Measurements from ENCODE around the gene CCDC34. TPM values are rescaled to one million over a fixed set of nuclear protein-coding genes. Genes with fewer than 3 reads are reported as not detected.

CCDC34 gene
- total and polyA plus RNA-seq, 4 donors, result 1.4 to 6.4 (median 3.5) TPM

GRCh38 chr11:27310182-27310581 is 52.8 kb downstream of the CCDC34 start:
- intact Hi-C loops (cut with DNase I), result no loop called here
- Histone ChIP-seq H3K36me3 (ENCODE audit: control insufficient read depth in 1 of 2, insufficient read depth in 2 of 2, low read length in 1 of 2) (no peaks in the 10 kb centered on the region), H3K27me3 (ENCODE audit: control insufficient read depth in 1 of 2, insufficient read depth in 2 of 2, low read length in 1 of 2) (no peaks in the 10 kb centered on the region), H3K4me1 (ENCODE audit: control insufficient read depth in 1 of 2, insufficient read depth in 2 of 2, low read length in 2 of 2) (peaks cover 0 to 5% of the 10 kb centered on the region in 2 donors), H3K27ac (ENCODE audit: low read depth in 1 of 2, low read length in 2 of 2) (no peak overlapping the region), H3K9me3 (ENCODE audit: control insufficient read depth, low read length) (no peaks in the 10 kb centered on the region), H3K4me3 (ENCODE audit: low read length in 2 of 2) (no peak overlapping the region)
- ATAC-seq (ENCODE audit: low FRiP score), result no peak
- no peak for DNase-seq

- intact Hi-C loops (cut with DNase I), result loop anchor here in 1 of 2 donors (10.0 kb wide), 1 partner anchor 176 kb away; no protein-coding TSS in a partner anchor
Observed at GRCh38 chr11:27309046-27309445, 54.0 kb downstream of the CCDC34 start.

GRCh38 chr11:27307232-27307631 is 55.8 kb downstream of the CCDC34 start:
- H3K27ac ChIP-seq (ENCODE audit: low read depth in 1 of 2, low read length in 2 of 2), result no peak overlapping the region
- intact Hi-C loops (cut with DNase I), result loop anchor here in 1 of 2 donors (10.0 kb wide), 1 partner anchor 178 kb away; no protein-coding TSS in a partner anchor
- ATAC-seq (ENCODE audit: low FRiP score), result no peak
- H3K9me3 ChIP-seq (ENCODE audit: control insufficient read depth, low read length), result no peaks in the 10 kb centered on the region
- H3K36me3 ChIP-seq (ENCODE audit: control insufficient read depth in 1 of 2, insufficient read depth in 2 of 2, low read length in 1 of 2), result no peaks in the 10 kb centered on the region
- peaks cover 0 to 5% of the 10 kb centered on the region in 2 donors for H3K4me1 ChIP-seq (ENCODE audit: control insufficient read depth in 1 of 2, insufficient read depth in 2 of 2, low read length in 2 of 2)
- no peak for DNase-seq
- H3K27me3 ChIP-seq (ENCODE audit: control insufficient read depth in 1 of 2, insufficient read depth in 2 of 2, low read length in 1 of 2), result no peaks in the 10 kb centered on the region
- H3K4me3 ChIP-seq (ENCODE audit: low read length in 2 of 2), result no peak overlapping the region

More at GRCh38 chr11:27309046-27309445, 54.0 kb downstream of the CCDC34 start:
- H3K4me1 ChIP-seq (ENCODE audit: control insufficient read depth in 1 of 2, insufficient read depth in 2 of 2, low read length in 2 of 2), result peaks cover 0 to 5% of the 10 kb centered on the region in 2 donors
- no peak overlapping the region for H3K27ac ChIP-seq (ENCODE audit: low read depth in 1 of 2, low read length in 2 of 2)
- no peaks in the 10 kb centered on the region for H3K9me3 ChIP-seq (ENCODE audit: control insufficient read depth, low read length)
- ATAC-seq (ENCODE audit: low FRiP score) (no peak), DNase-seq (no peak)
- no peak overlapping the region for H3K4me3 ChIP-seq (ENCODE audit: low read length in 2 of 2)
- WGBS, 2 donors, result 4 to 10% methylated on average over 5 of the region's 5 CpGs
- H3K36me3 ChIP-seq (ENCODE audit: control insufficient read depth in 1 of 2, insufficient read depth in 2 of 2, low read length in 1 of 2), result no peaks in the 10 kb centered on the region
- no peaks in the 10 kb centered on the region for H3K27me3 ChIP-seq (ENCODE audit: control insufficient read depth in 1 of 2, insufficient read depth in 2 of 2, low read length in 1 of 2)

- H3K4me3 ChIP-seq (ENCODE audit: low read length in 2 of 2), result no peak overlapping the region
- H3K27me3 ChIP-seq (ENCODE audit: control insufficient read depth in 1 of 2, insufficient read depth in 2 of 2, low read length in 1 of 2), result no peaks in the 10 kb centered on the region
- no peaks in the 10 kb centered on the region for H3K36me3 ChIP-seq (ENCODE audit: control insufficient read depth in 1 of 2, insufficient read depth in 2 of 2, low read length in 1 of 2)
- no peak for ATAC-seq (ENCODE audit: low FRiP score)
- H3K9me3 ChIP-seq (ENCODE audit: control insufficient read depth, low read length), result no peaks in the 10 kb centered on the region
- peak in 1 of 2 donors; percentile 51 for DNase-seq
- 5 to 19% methylated on average over 3 of the region's 3 CpGs for WGBS, 2 donors
- intact Hi-C loops (cut with DNase I), result loop anchor here in 1 of 2 donors (10.0 kb wide), 1 partner anchor 179 kb away; no protein-coding TSS in a partner anchor
- H3K4me1 ChIP-seq (ENCODE audit: control insufficient read depth in 1 of 2, insufficient read depth in 2 of 2, low read length in 2 of 2), result peaks cover 0 to 2% of the 10 kb centered on the region in 2 donors
- no peak overlapping the region for H3K27ac ChIP-seq (ENCODE audit: low read depth in 1 of 2, low read length in 2 of 2)
Observed at GRCh38 chr11:27305751-27306150, 57.3 kb downstream of the CCDC34 start.

- no peak overlapping the region for H3K27ac ChIP-seq (ENCODE audit: low read depth in 1 of 2, low read length in 2 of 2)
- ATAC-seq (ENCODE audit: low FRiP score) (peak; percentile 11), DNase-seq (no peak)
- no peaks in the 10 kb centered on the region for H3K27me3 ChIP-seq (ENCODE audit: control insufficient read depth in 1 of 2, insufficient read depth in 2 of 2, low read length in 1 of 2)
- H3K4me1 ChIP-seq (ENCODE audit: control insufficient read depth in 1 of 2, insufficient read depth in 2 of 2, low read length in 2 of 2), result peaks cover 0 to 2% of the 10 kb centered on the region in 2 donors
- H3K36me3 ChIP-seq (ENCODE audit: control insufficient read depth in 1 of 2, insufficient read depth in 2 of 2, low read length in 1 of 2), result no peaks in the 10 kb centered on the region
- H3K9me3 ChIP-seq (ENCODE audit: control insufficient read depth, low read length), result no peaks in the 10 kb centered on the region
- WGBS, 2 donors, result 94 to 96% methylated on average over 8 of the region's 8 CpGs
- H3K4me3 ChIP-seq (ENCODE audit: low read length in 2 of 2), result no peak overlapping the region
- intact Hi-C loops (cut with DNase I), result loop anchor here in 1 of 2 donors (10.0 kb wide), 1 partner anchor 180 kb away; no protein-coding TSS in a partner anchor
Observed at GRCh38 chr11:27304514-27304913, 58.5 kb downstream of the CCDC34 start.

- Histone ChIP-seq H3K27me3 (ENCODE audit: control insufficient read depth in 1 of 2, insufficient read depth in 2 of 2, low read length in 1 of 2) (no peaks in the 10 kb centered on the region), H3K4me1 (ENCODE audit: control insufficient read depth in 1 of 2, insufficient read depth in 2 of 2, low read length in 2 of 2) (no peaks in the 10 kb centered on the region), H3K4me3 (ENCODE audit: low read length in 2 of 2) (no peak overlapping the region), H3K36me3 (ENCODE audit: control insufficient read depth in 1 of 2, insufficient read depth in 2 of 2, low read length in 1 of 2) (no peaks in the 10 kb centered on the region), H3K27ac (ENCODE audit: low read depth in 1 of 2, low read length in 2 of 2) (no peak overlapping the region), H3K9me3 (ENCODE audit: control insufficient read depth, low read length) (no peaks in the 10 kb centered on the region)
- no peak for ATAC-seq (ENCODE audit: low FRiP score)
- DNase-seq, result no peak
- WGBS, 2 donors, result 78 to 97% methylated on average over 5 of the region's 5 CpGs
- intact Hi-C loops (cut with DNase I), result loop anchor here in 1 of 2 donors (10.0 kb wide), 1 partner anchor 181 kb away; no protein-coding TSS in a partner anchor
Observed at GRCh38 chr11:27303903-27304302, 59.1 kb downstream of the CCDC34 start.

- no peaks in the 10 kb centered on the region for H3K4me1 ChIP-seq (ENCODE audit: control insufficient read depth in 1 of 2, insufficient read depth in 2 of 2, low read length in 2 of 2)
- intact Hi-C loops (cut with DNase I), result loop anchor here in 1 of 2 donors (10.0 kb wide), 1 partner anchor 184 kb away; no protein-coding TSS in a partner anchor
- no peaks in the 10 kb centered on the region for H3K27me3 ChIP-seq (ENCODE audit: control insufficient read depth in 1 of 2, insufficient read depth in 2 of 2, low read length in 1 of 2)
- no peak for DNase-seq
- H3K4me3 ChIP-seq (ENCODE audit: low read length in 2 of 2), result no peak overlapping the region
- H3K36me3 ChIP-seq (ENCODE audit: control insufficient read depth in 1 of 2, insufficient read depth in 2 of 2, low read length in 1 of 2), result no peaks in the 10 kb centered on the region
- no peaks in the 10 kb centered on the region for H3K9me3 ChIP-seq (ENCODE audit: control insufficient read depth, low read length)
- no peak for ATAC-seq (ENCODE audit: low FRiP score)
- H3K27ac ChIP-seq (ENCODE audit: low read depth in 1 of 2, low read length in 2 of 2), result no peak overlapping the region
Observed at GRCh38 chr11:27300974-27301373, 62.0 kb downstream of the CCDC34 start.

GRCh38 chr11:27297616-27298015 is 65.4 kb downstream of the CCDC34 start:
- Histone ChIP-seq H3K4me3 (ENCODE audit: low read length in 2 of 2) (no peak overlapping the region), H3K27me3 (ENCODE audit: control insufficient read depth in 1 of 2, insufficient read depth in 2 of 2, low read length in 1 of 2) (no peaks in the 10 kb centered on the region), H3K4me1 (ENCODE audit: control insufficient read depth in 1 of 2, insufficient read depth in 2 of 2, low read length in 2 of 2) (no peaks in the 10 kb centered on the region), H3K9me3 (ENCODE audit: control insufficient read depth, low read length) (no peaks in the 10 kb centered on the region), H3K36me3 (ENCODE audit: control insufficient read depth in 1 of 2, insufficient read depth in 2 of 2, low read length in 1 of 2) (no peaks in the 10 kb centered on the region), H3K27ac (ENCODE audit: low read depth in 1 of 2, low read length in 2 of 2) (no peak overlapping the region)
- DNase-seq (no peak), ATAC-seq (ENCODE audit: low FRiP score) (no peak)
- intact Hi-C loops (cut with DNase I), result loop anchor here (2.0 to 10.0 kb wide), 3 partner anchors 115 to 187 kb away; no protein-coding TSS in a partner anchor
- WGBS, 2 donors, result 47 to 54% methylated on average over 1 of the region's 1 CpG

GRCh38 chr11:27296497-27296896 is 66.5 kb downstream of the CCDC34 start:
- Histone ChIP-seq H3K4me1 (ENCODE audit: control insufficient read depth in 1 of 2, insufficient read depth in 2 of 2, low read length in 2 of 2) (no peaks in the 10 kb centered on the region), H3K9me3 (ENCODE audit: control insufficient read depth, low read length) (no peaks in the 10 kb centered on the region), H3K27me3 (ENCODE audit: control insufficient read depth in 1 of 2, insufficient read depth in 2 of 2, low read length in 1 of 2) (no peaks in the 10 kb centered on the region), H3K36me3 (ENCODE audit: control insufficient read depth in 1 of 2, insufficient read depth in 2 of 2, low read length in 1 of 2) (no peaks in the 10 kb centered on the region), H3K27ac (ENCODE audit: low read depth in 1 of 2, low read length in 2 of 2) (no peak overlapping the region), H3K4me3 (ENCODE audit: low read length in 2 of 2) (no peak overlapping the region)
- ATAC-seq (ENCODE audit: low FRiP score) (no peak), DNase-seq (no peak)
- 68 to 73% methylated on average over 3 of the region's 3 CpGs for WGBS, 2 donors
- intact Hi-C loops (cut with DNase I), result loop anchor here (2.0 to 10.0 kb wide), 3 partner anchors 114 to 188 kb away; no protein-coding TSS in a partner anchor
